Astrocyte of the spinal cord (primary cell): Measurements from ENCODE around the gene MCEE.
A peak's percentile ranks its signal among the peaks of the same experiment; 100 is the strongest.

Source experiments
- DNase-seq: peaks from one replicate; pipeline ENCODE4 v3.0.0; 2011; ENCODE audit warnings: low read depth, low spot score
- H3K4me3 ChIP-seq: 2 replicates; pipeline ENCODE4 v1.5.1; 2011; ENCODE audit warnings: low read depth, mild to moderate bottlenecking, low read length, moderate library complexity
- CTCF ChIP-seq: IDR thresholded peaks from 2 replicates; pipeline ENCODE4 v1.5.1; 2012; ENCODE audit warnings: low read depth, mild to moderate bottlenecking, low read length, inconsistent platforms
- in situ Hi-C: cut with HindIII; loops from 2 replicates; pipeline ENCODE4 v1.10.0; 2017; ENCODE audit warnings: low sequenced_read_pairs

Gene MCEE

GRCh38 chr2:71069376-71069775 lies 60.7 kb downstream of the MCEE start:
- peak; percentile 17 for DNase-seq
- H3K4me3 ChIP-seq = peak overlapping the region; percentile 83
- in situ Hi-C loops = no loop called here
- no peak for TF ChIP-seq CTCF

GRCh38 chr2:71068218-71069035 lies 61.6 kb downstream of the MCEE start, which contains the start of gene NAGK:
NAGK (plus strand) TSS chr2:71068648; CDS start chr2:71068684, 36 bp downstream.
- DNase-seq = peak; percentile 96
- in situ Hi-C loops = no loop called here
- TF ChIP-seq CTCF = no peak
- H3K4me3 ChIP-seq = peak within 1 kb of the TSS; percentile 83

GRCh38 chr2:71067567-71068217 lies 62.3 kb downstream of the MCEE start:
- peak overlapping the region; percentile 83 for H3K4me3 ChIP-seq
- in situ Hi-C loops = no loop called here
- DNase-seq = no peak
- peak; percentile 0 for TF ChIP-seq CTCF

- in situ Hi-C loops = no loop called here
- no peak for DNase-seq
- TF ChIP-seq CTCF = no peak
- H3K4me3 ChIP-seq = no peak overlapping the region
Observed at GRCh38 chr2:71066856-71067255, 63.2 kb downstream of the MCEE start.

- in situ Hi-C loops = no loop called here
- no peak for DNase-seq
- no peak for TF ChIP-seq CTCF
- H3K4me3 ChIP-seq = no peak overlapping the region
Observed at GRCh38 chr2:71064754-71065621, 65.0 kb downstream of the MCEE start.

- in situ Hi-C loops = no loop called here
- no peak for TF ChIP-seq CTCF
Observed at GRCh38 chr2:71064110-71064611, 65.9 kb downstream of the MCEE start.

More at GRCh38 chr2:71064110-71064611, 65.9 kb downstream of the MCEE start:
- H3K4me3 ChIP-seq = no peak overlapping the region
- no peak for DNase-seq
